GM21717 (cell line): ENCODE measurements around the gene ZNF134.

Experiments
- ATAC-seq: cut with Tn5 transposase; IDR thresholded peaks from one replicate; pipeline ENCODE4 v1.9.1; 2021; ENCODE audit warnings: mild to moderate bottlenecking, moderate library complexity; ENCODE audit not compliant: unreplicated experiment

Gene ZNF134

DNA sequence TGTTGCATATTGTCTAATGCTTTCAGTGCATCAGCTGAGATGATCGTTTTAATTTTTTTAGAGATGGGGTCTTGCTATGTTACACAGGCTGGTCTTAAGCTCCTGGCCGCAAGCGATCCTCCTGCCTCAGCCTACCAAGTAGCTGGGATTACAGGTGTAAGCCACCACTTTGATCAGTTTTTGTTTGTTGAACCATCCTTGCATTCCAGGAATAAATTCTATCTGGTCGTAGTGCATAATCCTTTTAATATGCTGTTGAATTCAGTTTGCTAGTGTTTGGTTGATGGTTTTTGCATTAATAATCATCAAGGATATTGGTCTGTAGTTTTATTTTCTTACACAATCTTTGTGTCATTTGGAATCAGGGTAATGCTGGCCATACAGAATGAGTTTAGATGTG, 23.3 kb downstream of the ZNF134 start:
- ATAC-seq: no peak

DNA sequence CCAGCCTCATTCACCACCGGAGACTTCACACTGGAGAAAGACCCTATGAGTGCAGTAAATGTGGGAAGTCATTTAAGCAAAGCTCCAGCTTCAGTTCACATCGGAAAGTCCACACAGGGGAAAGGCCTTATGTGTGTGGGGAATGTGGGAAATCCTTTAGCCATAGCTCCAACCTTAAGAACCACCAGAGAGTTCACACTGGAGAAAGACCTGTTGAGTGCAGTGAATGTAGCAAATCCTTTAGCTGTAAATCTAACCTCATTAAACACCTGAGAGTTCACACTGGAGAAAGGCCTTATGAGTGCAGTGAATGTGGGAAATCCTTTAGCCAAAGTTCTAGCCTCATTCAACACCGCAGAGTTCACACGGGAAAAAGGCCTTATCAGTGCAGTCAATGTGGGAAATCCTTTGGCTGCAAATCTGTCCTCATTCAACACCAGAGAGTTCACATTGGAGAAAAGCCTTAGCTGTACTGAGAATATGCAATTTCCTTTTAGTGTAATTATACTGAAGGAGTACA, 27.7 kb downstream of the ZNF134 start:
- no peak for ATAC-seq

DNA sequence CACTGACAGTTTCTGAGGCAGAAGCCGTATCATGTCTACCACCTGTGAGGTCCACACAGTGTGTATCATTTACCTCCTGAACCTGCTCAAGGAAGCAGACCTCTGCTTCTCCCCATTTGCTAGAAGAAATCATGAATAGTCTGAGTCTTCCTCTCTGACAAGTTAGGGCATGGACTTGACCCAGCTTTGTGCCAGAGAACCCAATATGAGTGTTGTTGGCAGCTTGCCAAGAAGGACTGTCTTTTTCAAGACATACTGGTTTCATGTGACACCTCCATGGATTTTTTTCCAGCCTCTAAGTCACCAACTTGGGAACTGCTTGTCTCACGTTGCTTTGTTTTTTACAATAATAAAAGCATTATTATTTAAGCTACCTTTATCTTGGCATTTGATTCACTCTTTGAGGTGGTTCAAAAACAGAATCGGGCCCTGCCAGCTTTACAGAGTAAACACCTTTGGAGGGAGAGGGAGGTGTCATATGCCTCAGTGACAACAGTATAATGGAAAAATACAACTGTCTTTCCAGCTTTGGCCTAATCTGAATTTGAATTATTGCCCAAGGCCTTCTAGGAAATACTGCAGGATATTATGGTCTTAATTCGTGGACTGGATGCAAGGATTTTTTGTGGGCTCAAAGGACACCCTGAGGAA, 28.5 kb downstream of the ZNF134 start:
- no peak for ATAC-seq

DNA sequence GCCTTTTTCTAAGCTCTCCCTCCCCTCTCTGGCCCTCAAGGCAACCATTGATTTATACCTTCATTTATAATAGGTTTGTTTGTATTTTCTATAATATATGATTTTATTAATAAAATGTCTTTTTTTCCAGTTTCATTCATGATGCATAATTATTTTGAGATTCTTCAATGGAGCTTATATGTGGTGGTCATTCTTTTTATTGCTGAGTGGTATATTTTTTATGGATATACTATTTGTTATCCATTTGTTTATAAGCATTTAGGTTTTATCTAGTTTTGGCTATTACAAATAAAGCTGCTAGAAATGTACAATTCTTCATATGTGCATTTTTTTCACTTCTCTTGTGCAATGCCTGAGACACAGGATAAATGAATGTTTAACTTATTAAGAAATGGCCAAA, 29.7 kb downstream of the ZNF134 start:
- ATAC-seq: no peak

DNA sequence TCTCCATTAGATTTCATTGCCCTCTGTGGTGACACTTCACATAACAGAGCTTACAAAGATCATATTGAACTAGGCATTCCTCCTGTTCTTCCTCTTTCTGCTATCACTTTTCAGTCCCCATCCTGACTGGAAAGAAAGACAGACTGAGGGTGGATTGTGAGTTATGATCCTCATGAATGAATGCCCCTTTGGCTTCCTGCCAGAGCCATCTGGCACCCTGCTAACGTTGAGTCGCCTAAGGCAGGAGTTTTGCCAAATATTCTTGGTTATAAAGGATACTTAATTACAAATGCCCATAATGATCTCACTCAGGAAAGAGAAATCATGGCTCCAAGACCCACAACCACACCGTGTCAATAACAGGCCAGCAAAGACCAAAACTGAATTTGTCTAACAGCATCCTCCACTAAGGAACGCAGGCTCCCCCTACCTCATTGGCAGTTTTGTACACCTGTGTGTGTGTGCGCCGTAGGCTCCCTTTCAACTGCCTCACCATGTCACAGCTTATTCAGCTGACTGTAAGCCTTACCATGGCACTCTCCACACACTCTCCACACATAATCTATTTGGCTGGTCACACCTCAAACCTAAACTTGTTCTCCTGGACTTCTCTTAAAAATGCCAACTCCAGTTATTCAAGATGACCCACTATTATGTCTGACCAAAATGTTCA, 34.4 kb downstream of the ZNF134 start:
- no peak for ATAC-seq

DNA sequence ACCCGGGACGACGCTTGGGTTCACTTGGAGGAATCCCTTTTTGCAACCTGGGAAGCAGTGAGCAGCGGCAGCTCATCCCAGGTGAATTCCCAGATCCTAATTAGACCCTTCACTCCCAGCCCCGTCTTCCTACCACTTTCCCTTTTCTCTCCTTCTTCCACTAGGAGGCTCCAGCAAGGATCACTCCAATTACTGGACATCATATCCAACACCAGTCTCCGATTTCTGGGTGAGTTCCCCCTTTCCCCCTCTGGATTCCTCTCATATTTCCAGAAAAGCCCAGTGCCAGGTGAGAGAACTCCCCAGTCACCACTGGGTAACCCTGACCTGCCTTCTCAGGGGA, 37.6 kb downstream of the ZNF134 start:
- no peak for ATAC-seq

DNA sequence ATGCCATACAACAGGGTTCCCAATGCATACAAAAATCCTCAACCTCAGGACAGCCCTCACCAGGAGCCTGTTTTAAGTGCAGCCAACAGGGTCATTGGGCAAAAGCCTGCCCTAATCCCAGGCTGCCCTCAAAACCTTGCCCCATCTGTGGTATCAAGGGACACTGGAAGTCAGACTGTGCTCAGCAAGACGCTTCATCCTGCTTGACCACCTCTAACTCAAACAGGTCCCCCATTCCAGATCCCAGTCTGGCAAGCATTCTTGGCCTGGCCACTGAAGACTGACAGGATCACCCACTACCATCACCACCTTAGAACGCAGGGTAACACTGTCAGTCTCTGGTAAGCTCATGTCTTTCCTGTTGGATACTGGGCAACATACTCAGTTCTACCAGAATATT, 39.6 kb downstream of the ZNF134 start:
- ATAC-seq: no peak

DNA sequence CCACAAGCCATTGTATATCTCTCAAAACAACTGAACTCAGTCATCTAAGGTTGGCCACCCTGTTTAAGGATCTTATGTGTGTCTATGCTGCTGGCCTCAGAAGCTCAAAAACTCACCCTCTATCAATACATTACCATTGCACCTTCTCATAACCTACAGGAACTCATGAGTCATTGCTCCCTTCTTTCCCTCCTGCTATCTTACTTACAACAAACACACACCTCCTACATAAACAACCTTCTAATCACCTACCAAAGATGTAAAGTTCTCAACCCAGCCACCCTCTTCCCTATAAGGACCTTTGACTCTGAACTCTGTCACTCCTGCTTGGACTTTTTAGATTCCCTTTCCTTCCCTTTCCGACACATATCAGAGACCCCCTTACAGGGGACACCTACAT, 41.4 kb downstream of the ZNF134 start:
- ATAC-seq: no peak

DNA sequence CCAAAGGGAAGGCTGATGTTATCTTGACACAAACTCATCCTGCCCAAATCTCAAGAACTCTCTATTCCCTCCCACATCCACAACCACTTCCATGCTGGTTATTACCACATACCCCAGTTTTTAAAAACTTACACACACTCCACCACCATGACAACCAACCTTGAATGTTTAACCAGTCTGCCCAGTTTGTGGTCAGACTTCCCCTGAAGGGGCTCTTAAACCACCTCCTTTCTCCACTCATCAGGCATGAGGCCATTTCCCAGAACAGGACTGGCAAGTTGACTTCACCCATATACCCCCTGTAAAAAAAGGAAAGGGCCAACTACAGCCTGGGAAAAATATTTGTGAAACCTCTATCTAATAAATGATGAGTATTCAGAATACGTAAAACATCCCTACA, 42.3 kb downstream of the ZNF134 start:
- no peak for ATAC-seq

DNA sequence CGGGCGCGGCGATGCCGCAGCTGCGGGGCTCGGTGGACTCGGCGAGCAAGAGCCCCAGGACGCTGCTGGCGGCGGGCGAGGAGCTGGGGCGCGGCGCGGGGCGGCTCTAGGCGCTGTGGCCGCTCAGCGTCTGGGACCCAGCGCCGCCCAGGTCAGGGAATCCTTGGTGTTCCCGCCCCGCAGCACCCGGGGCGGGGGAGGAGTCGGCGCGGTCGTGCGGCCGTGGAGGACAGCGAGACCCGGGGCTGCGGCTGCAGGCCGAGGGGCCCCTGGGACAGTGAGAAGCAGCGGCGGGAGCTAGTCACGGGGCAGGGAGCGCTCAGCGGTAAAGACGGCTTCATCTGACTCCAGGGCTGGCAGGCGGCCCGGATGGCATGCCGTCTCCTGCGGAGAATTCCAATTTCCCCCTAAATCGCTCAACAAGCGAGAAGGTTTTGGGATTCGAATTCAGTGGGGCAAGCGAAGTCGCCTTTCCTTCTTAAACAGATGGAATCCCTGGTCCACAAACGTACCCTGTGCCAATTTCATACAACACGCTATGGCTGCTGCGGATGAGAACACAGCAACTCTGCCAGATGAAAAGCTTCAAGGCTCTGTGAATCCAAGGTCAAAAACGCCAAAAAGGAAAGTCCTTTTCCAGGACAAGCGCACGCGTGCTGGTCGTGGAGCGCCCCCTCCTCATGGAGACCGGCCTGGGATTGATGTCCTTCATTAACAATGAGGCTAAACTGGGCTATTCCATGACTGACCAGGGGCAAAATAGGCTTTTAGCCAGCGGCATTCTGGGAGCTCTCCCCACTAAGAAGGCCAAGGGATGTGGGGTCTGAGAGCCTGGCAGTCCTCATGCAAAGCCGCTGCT, 50.5 kb downstream of the ZNF134 start:
- no peak for ATAC-seq

DNA sequence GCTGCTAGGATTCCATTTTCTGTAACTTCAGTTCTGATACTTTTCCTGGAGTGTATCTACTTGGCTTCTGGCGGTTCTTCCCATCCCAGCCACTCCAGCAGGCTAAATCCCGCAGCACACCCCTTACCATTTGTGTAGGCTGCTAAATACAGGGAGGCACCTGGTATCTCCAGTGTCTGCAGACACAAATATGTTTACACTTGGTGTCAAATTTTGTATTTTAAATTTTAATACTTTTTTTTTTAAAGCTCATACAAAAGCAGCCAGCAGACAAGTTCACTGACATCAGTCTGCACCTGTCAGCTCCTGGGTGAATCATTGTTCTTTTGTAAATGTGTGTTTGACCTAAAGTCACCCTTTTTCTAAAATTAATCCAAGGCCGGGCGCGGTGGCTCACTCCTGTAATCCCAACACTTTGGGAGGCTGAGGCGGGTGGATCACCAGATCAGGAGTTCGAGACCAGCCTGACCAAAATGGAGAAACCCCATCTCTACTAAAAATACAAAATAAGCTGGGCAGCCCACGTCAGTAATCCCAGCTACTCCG, 51.3 kb downstream of the ZNF134 start:
- no peak for ATAC-seq

DNA sequence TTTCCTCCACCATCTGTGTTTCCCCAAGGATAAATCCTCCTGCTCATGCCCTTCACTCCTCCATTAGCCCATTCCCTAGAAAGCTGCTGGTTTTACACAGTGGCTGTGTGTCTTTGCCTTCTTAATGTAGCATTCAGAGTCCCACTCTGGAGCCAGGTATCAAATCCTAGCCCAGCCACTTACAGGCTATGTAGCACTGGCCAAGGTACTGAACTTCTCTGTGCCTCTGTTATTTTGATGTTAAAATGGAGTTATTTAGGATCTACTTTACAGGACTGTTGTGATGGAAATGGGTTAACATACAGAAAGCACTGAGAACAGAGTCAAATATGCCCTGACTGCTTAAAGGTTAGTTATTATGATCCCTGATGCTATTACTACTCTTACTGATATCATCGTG, 53.2 kb downstream of the ZNF134 start:
- ATAC-seq: no peak

DNA sequence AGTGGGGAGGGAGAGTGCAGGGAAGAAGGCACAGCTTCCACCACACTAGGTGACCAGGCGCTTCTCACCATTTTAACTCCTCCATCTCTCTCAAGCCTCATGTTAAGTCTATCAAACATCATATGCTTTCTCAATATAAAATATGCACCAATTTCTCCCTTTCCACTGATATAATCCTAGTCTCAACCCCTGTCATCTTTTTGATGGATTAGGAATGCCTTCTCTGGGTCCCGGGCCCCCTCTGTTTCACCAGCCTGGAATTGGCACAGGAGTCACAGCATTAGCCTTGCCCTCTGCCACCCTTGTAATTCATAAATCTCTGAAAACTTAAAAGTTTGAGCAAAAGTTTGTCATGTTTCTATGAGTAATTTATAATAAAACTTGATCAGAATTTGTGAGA, 54.6 kb downstream of the ZNF134 start, which contains the start of gene ZSCAN4:
ZSCAN4 (plus strand) TSS at position 301 of the 400 bp plus-strand sequence. CDS start 7,211 bp downstream, outside the sequence.
- no peak for ATAC-seq

DNA sequence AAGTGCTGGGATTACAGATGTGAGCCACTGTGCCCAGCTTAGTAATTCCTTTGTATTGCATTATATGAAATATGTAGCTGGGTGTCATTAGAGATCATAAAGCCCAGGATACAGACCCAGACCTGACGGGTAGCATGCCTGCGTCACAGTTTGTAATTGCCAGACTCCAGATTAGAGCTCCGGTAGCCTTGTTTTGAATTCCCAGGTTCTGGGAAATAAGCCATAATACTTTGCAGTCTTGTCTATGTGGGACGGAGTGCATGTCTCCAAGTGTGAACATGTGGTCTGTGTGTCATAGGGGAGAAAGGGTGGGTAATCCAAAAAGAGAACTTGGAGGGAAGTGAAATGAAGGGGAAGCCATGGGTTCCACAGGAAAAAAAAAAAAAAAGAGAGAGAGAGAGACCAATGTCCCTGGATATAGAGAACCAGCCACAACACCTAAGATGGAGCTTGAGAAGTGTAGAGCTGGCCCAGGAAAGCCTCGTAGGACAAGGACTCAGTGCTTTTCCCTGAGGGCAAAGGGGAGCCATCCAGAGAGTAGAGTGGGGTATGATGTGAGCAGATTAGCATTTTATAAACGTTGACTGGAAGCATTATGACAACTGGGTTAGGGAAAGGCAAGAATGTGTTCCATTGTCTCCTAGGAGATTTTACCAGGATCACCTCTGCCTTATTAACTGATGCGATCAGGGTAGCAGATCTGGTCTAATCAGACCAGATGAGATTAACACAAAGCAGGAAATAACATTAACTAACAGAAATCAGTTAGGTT, 57.3 kb downstream of the ZNF134 start:
- no peak for ATAC-seq

DNA sequence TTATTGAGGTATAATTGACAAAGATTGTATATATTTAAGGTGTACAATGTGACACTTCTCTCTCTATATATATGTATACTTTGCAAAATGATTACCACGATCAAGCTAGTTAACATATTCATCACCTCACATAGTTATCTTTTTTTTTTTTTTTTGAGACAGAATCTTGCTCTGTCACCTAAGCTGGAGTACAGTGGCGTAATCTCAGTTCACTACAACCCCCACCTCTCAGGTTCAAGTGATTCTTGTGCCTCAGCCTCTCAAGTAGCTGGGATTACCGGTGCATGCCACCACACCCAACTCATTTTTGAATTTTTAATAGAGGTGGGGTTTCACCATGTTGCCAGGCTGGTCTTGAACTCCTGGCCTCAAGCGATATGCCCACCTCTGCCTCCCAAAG, 58.4 kb downstream of the ZNF134 start:
- ATAC-seq: no peak
